Loucy (cell line): Measurements from ENCODE around the gene ZCWPW1.

Experiments
- CTCF ChIP-seq: fragments of 200-600 bp; sonication (generic); conservative IDR thresholded peaks from 2 replicates; pipeline ENCODE4 v1.5.1; 2014; ENCODE audit warnings: mild to moderate bottlenecking, antibody characterized with exemption, low read length
- EZH2phosphoT487 ChIP-seq: fragments of 200-600 bp; IDR thresholded peaks from 2 replicates; pipeline ENCODE4 v1.6.1; 2018; ENCODE audit warnings: antibody characterized with exemption, mild to moderate bottlenecking, moderate library complexity, borderline replicate concordance

DNA sequence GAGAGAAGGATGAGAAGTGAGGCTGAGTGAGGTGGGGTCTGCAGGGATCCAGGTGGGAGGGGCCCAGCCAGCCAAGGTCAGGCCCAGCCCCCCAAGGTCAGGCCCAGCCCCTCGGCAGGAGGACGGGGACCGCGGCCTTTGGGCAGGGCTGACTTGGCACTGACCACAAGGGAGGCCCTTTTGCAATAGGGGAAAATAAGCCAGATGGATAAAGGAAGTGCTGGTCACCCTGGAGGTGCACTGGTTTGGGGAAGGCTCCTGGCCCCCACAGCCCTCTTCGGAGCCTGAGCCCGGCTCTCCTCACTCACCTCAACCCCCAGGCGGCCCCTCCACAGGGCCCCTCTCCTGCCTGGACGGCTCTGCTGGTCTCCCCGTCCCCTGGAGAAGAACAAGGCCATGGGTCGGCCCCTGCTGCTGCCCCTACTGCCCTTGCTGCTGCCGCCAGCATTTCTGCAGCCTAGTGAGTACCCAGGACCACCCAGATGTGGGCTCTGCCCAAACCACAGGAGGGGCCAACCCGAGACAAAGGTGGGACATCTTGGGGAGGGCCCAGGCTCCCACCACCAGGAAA, 55.2 kb downstream of the ZCWPW1 start, which contains the start of gene PILRA:
- TF ChIP-seq EZH2phosphoT487 = no peak
- no peak for TF ChIP-seq CTCF
